ENCODE results near the gene SNX27.
"Not testable (repeated sequence)": the region's sequence is repeated elsewhere in the genome, so short reads cannot be mapped to it uniquely, and the experiment has no call there.

The SNX27 gene

GRCh38 chr1:151596166-151596953, 15.5 kb upstream of the SNX27 start:
- DNase-seq (ENCODE audit: insufficient read length, low spot score): no peak
- no peak for FAIRE-seq
- no peak for TF ChIP-seq POLR2A (IDR thresholded peaks at IDR 0.05; ENCODE audit: low read depth, low read length)
- TF ChIP-seq PAX5 (IDR thresholded peaks at IDR 0.05; ENCODE audit: insufficient read depth, low read length, severe bottlenecking): no peak
- TF ChIP-seq POU2F2 (IDR thresholded peaks at IDR 0.05; ENCODE audit: low read depth, low read length): no peak
- TF ChIP-seq POLR2AphosphoS5 (IDR thresholded peaks at IDR 0.05; ENCODE audit: low read depth, low read length): no peak
- no peak for TF ChIP-seq TAF1 (IDR thresholded peaks at IDR 0.05; ENCODE audit: low read depth, low read length)
- no peak for TF ChIP-seq SPI1 (IDR thresholded peaks at IDR 0.05; ENCODE audit: low read depth, low read length)

- FAIRE-seq; DNase-seq (ENCODE audit: insufficient read length, low spot score): not testable (repeated sequence)
Measured at GRCh38 chr1:151602550-151602949, 9.3 kb upstream of the SNX27 start.

- FAIRE-seq (no peak), DNase-seq (ENCODE audit: insufficient read length, low spot score) (no peak)
- no peak for TF ChIP-seq POLR2AphosphoS5 (IDR thresholded peaks at IDR 0.05; ENCODE audit: low read depth, low read length)
- no peak for TF ChIP-seq SPI1 (IDR thresholded peaks at IDR 0.05; ENCODE audit: low read depth, low read length)
- no peak for TF ChIP-seq PAX5 (IDR thresholded peaks at IDR 0.05; ENCODE audit: insufficient read depth, low read length, severe bottlenecking)
- TF ChIP-seq TAF1 (IDR thresholded peaks at IDR 0.05; ENCODE audit: low read depth, low read length): no peak
- TF ChIP-seq POLR2A (IDR thresholded peaks at IDR 0.05; ENCODE audit: low read depth, low read length): no peak
- no peak for TF ChIP-seq POU2F2 (IDR thresholded peaks at IDR 0.05; ENCODE audit: low read depth, low read length)
Measured at GRCh38 chr1:151604291-151604690, 7.6 kb upstream of the SNX27 start.

- FAIRE-seq (no peak), DNase-seq (ENCODE audit: insufficient read length, low spot score) (no peak)
- no peak for TF ChIP-seq SPI1 (IDR thresholded peaks at IDR 0.05; ENCODE audit: low read depth, low read length)
- TF ChIP-seq POLR2A (IDR thresholded peaks at IDR 0.05; ENCODE audit: low read depth, low read length): no peak
- TF ChIP-seq POLR2AphosphoS5 (IDR thresholded peaks at IDR 0.05; ENCODE audit: low read depth, low read length): no peak
- no peak for TF ChIP-seq POU2F2 (IDR thresholded peaks at IDR 0.05; ENCODE audit: low read depth, low read length)
- no peak for TF ChIP-seq PAX5 (IDR thresholded peaks at IDR 0.05; ENCODE audit: insufficient read depth, low read length, severe bottlenecking)
- TF ChIP-seq TAF1 (IDR thresholded peaks at IDR 0.05; ENCODE audit: low read depth, low read length): no peak
Measured at GRCh38 chr1:151606384-151606783, 5.5 kb upstream of the SNX27 start.

GRCh38 chr1:151606857-151607256, 5.0 kb upstream of the SNX27 start:
- DNase-seq (ENCODE audit: insufficient read length, low spot score) (no peak), FAIRE-seq (no peak)
- no peak for TF ChIP-seq POLR2A (IDR thresholded peaks at IDR 0.05; ENCODE audit: low read depth, low read length)
- TF ChIP-seq POLR2AphosphoS5 (IDR thresholded peaks at IDR 0.05; ENCODE audit: low read depth, low read length): no peak
- no peak for TF ChIP-seq SPI1 (IDR thresholded peaks at IDR 0.05; ENCODE audit: low read depth, low read length)
- no peak for TF ChIP-seq POU2F2 (IDR thresholded peaks at IDR 0.05; ENCODE audit: low read depth, low read length)
- no peak for TF ChIP-seq PAX5 (IDR thresholded peaks at IDR 0.05; ENCODE audit: insufficient read depth, low read length, severe bottlenecking)
- TF ChIP-seq TAF1 (IDR thresholded peaks at IDR 0.05; ENCODE audit: low read depth, low read length): no peak

- DNase-seq (ENCODE audit: insufficient read length, low spot score) (no peak), FAIRE-seq (no peak)
- TF ChIP-seq POU2F2 (IDR thresholded peaks at IDR 0.05; ENCODE audit: low read depth, low read length) (no peak), POLR2A (IDR thresholded peaks at IDR 0.05; ENCODE audit: low read depth, low read length) (no peak), PAX5 (IDR thresholded peaks at IDR 0.05; ENCODE audit: insufficient read depth, low read length, severe bottlenecking) (no peak), TAF1 (IDR thresholded peaks at IDR 0.05; ENCODE audit: low read depth, low read length) (no peak), POLR2AphosphoS5 (IDR thresholded peaks at IDR 0.05; ENCODE audit: low read depth, low read length) (no peak), SPI1 (IDR thresholded peaks at IDR 0.05; ENCODE audit: low read depth, low read length) (no peak)
Measured at GRCh38 chr1:151610142-151610541, 1.7 kb upstream of the SNX27 start.

GRCh38 chr1:151611288-151611790, 511 bp upstream of the SNX27 start:
- TF ChIP-seq POLR2AphosphoS5 (IDR thresholded peaks at IDR 0.05; ENCODE audit: low read depth, low read length) (no peak), POLR2A (IDR thresholded peaks at IDR 0.05; ENCODE audit: low read depth, low read length) (no peak), POU2F2 (IDR thresholded peaks at IDR 0.05; ENCODE audit: low read depth, low read length) (no peak)
- DNase-seq (ENCODE audit: insufficient read length, low spot score) (no peak), FAIRE-seq (peak; percentile 35)

- TF ChIP-seq PAX5 (IDR thresholded peaks at IDR 0.05; ENCODE audit: insufficient read depth, low read length, severe bottlenecking) (no peak), POLR2A (IDR thresholded peaks at IDR 0.05; ENCODE audit: low read depth, low read length) (no peak), POLR2AphosphoS5 (IDR thresholded peaks at IDR 0.05; ENCODE audit: low read depth, low read length) (no peak), SPI1 (IDR thresholded peaks at IDR 0.05; ENCODE audit: low read depth, low read length) (no peak)
- FAIRE-seq (peak; percentile 28), DNase-seq (ENCODE audit: insufficient read length, low spot score) (peak; percentile 25)
Measured at GRCh38 chr1:151612501-151613281, 841 bp downstream of the SNX27 start.

- DNase-seq (ENCODE audit: insufficient read length, low spot score): no peak
- TF ChIP-seq TAF1 (IDR thresholded peaks at IDR 0.05; ENCODE audit: low read depth, low read length): no peak
- no peak for TF ChIP-seq SPI1 (IDR thresholded peaks at IDR 0.05; ENCODE audit: low read depth, low read length)
- no peak for TF ChIP-seq POU2F2 (IDR thresholded peaks at IDR 0.05; ENCODE audit: low read depth, low read length)
- no peak for TF ChIP-seq PAX5 (IDR thresholded peaks at IDR 0.05; ENCODE audit: insufficient read depth, low read length, severe bottlenecking)
- TF ChIP-seq POLR2AphosphoS5 (IDR thresholded peaks at IDR 0.05; ENCODE audit: low read depth, low read length): no peak
- TF ChIP-seq POLR2A (IDR thresholded peaks at IDR 0.05; ENCODE audit: low read depth, low read length): no peak
- no peak for FAIRE-seq
Measured at GRCh38 chr1:151613282-151613780, 1.5 kb downstream of the SNX27 start.
